GM12878 (cell line): ENCODE measurements around the gene ATG4B. TPM values are rescaled to one million over a fixed set of nuclear protein-coding genes. Genes with fewer than 3 reads are reported as not detected.

Experiments used
- ATAC-seq: fragments of 200-7000 bp; cut with Tn5 transposase; 3 replicates; pipeline ENCODE4 v1.9.1; 2020; ENCODE audit warnings: mild to moderate bottlenecking, moderate library complexity
- BruUV-seq: library from RNA; stranded (reverse); fragments of 400-500 nt; replicated peaks from 2 replicates; lab custom pipeline; 2021; lab: Mats Ljungman, UMichigan
- CTCF ChIA-PET: fragments of 300-600 bp; sonication (Branson Sonifier 250); formaldehyde crosslinking; extraction: SDS; loops from one replicate; lab custom pipeline; 2021; ENCODE audit warnings: inconsistent platforms; lab: Yijun Ruan, JAX
- POLR2A ChIA-PET: fragments of 350-600 bp; formaldehyde crosslinking; extraction: SDS; loops from one replicate; lab custom pipeline; 2021; ENCODE audit warnings: inconsistent platforms; lab: Charles Lee
- RAD21 ChIA-PET: fragments of 300-600 bp; sonication (Branson Sonifier 250); formaldehyde crosslinking; loops from one replicate; lab custom pipeline; 2023; ENCODE audit warnings: antibody characterized with exemption; ENCODE audit not compliant: unreplicated experiment; lab: Charles Lee
- SMC1A ChIA-PET: fragments of 300-600 bp; sonication (Branson Sonifier 250); formaldehyde crosslinking; loops from one replicate; lab custom pipeline; 2023; ENCODE audit not compliant: unreplicated experiment, uncharacterized antibody; lab: Charles Lee
- DNase-seq: peaks from one replicate; pipeline ENCODE4 v3.0.0-alpha.2; 2011; ENCODE audit warnings: low read depth, low spot score
- FAIRE-seq: peaks from 3 replicates; lab custom pipeline; 2011; peaks lifted over from hg19 to GRCh38; lab: Jason Lieb, UNC
- H2AFZ ChIP-seq: 2 replicates; pipeline ENCODE4 v1.6.0; 2011; ENCODE audit warnings: low read depth, low read length, control low read depth; ENCODE audit not compliant: control insufficient read depth
- H3K27ac ChIP-seq: 2 replicates; pipeline ENCODE4 v1.5.1; 2011; ENCODE audit warnings: control low read depth; ENCODE audit not compliant: control insufficient read depth, insufficient read depth
- H3K27me3 ChIP-seq, 2 experiments: replicated peaks in 1 of 2; 2 replicates each; pipeline versions ENCODE4 v1.6.0 to v1.6.1; 2011; ENCODE audit warnings: low read length in 1 of 2; ENCODE audit not compliant: control insufficient read depth in 2 of 2, insufficient read depth in 2 of 2
- H3K36me3 ChIP-seq, 2 experiments: 2 replicates each; pipeline ENCODE4 v1.5.1; 2011; ENCODE audit warnings: low read length in 1 of 2; ENCODE audit not compliant: control insufficient read depth in 2 of 2, insufficient read depth in 2 of 2
- H3K4me1 ChIP-seq: 2 replicates; pipeline ENCODE4 v1.6.1; 2011; ENCODE audit warnings: mild to moderate bottlenecking, low read length, moderate library complexity, mixed read lengths; ENCODE audit not compliant: control insufficient read depth, insufficient read depth
- H3K4me2 ChIP-seq: 2 replicates; pipeline ENCODE4 v1.6.0; 2011; ENCODE audit warnings: control low read depth; ENCODE audit not compliant: control insufficient read depth, insufficient read depth
- H3K4me3 ChIP-seq: fragments of 200-600 bp; sonication (generic); 2 replicates; pipeline ENCODE4 v1.5.1; 2016
- H3K79me2 ChIP-seq: 2 replicates; pipeline ENCODE4 v1.6.0; 2011; ENCODE audit warnings: low read length; ENCODE audit not compliant: control insufficient read depth, insufficient read depth
- H3K9ac ChIP-seq: 2 replicates; pipeline ENCODE4 v1.8.0; 2011; ENCODE audit warnings: low read length, control low read depth, mixed read lengths; ENCODE audit not compliant: control insufficient read depth, insufficient read depth
- H3K9me3 ChIP-seq: replicated peaks from 3 replicates; pipeline ENCODE4 v1.5.1; 2011; ENCODE audit warnings: mild to moderate bottlenecking, low read length; ENCODE audit not compliant: control insufficient read depth, insufficient read depth
- H4K20me1 ChIP-seq: 2 replicates; pipeline ENCODE4 v1.6.0; 2011; ENCODE audit not compliant: control insufficient read depth, insufficient read depth
- ASH2L ChIP-seq: fragments of 300-600, 200-600 bp; sonication (generic); IDR thresholded peaks from 2 replicates; pipeline ENCODE4 v1.6.1; 2017; ENCODE audit warnings: low read depth, mild to moderate bottlenecking, borderline replicate concordance
- BCL11A ChIP-seq: IDR thresholded peaks from 2 replicates; pipeline ENCODE4 v1.6.1; 2011; ENCODE audit warnings: low read depth, low read length
- CBX3 ChIP-seq: fragments of 200-600 bp; sonication (generic); IDR thresholded peaks from 2 replicates; pipeline ENCODE4 v1.6.1; 2016; ENCODE audit warnings: low read depth, borderline replicate concordance
- FOXK2 ChIP-seq: fragments of 450-650 bp; IDR thresholded peaks from 2 replicates; pipeline ENCODE4 v1.6.1; 2017; ENCODE audit warnings: mild to moderate bottlenecking, moderate library complexity
- GATAD2B ChIP-seq: fragments of 450-650 bp; conservative IDR thresholded peaks from 2 replicates; pipeline ENCODE4 v1.6.1; 2017; ENCODE audit warnings: low read depth, mild to moderate bottlenecking, moderate library complexity
- IKZF1 ChIP-seq: fragments of 450-650 bp; conservative IDR thresholded peaks from 2 replicates; pipeline ENCODE4 v1.6.1; 2017; ENCODE audit warnings: antibody characterized with exemption, mild to moderate bottlenecking
- NBN ChIP-seq: fragments of 450-650 bp; IDR thresholded peaks from 2 replicates; pipeline ENCODE4 v1.6.1; 2016
- NFXL1 ChIP-seq: fragments of 450-650 bp; IDR thresholded peaks from 2 replicates; pipeline ENCODE4 v1.6.1; 2017; ENCODE audit warnings: antibody characterized with exemption, mild to moderate bottlenecking, borderline replicate concordance
- NKRF ChIP-seq: fragments of 450-650 bp; conservative IDR thresholded peaks from 2 replicates; pipeline ENCODE4 v1.6.1; 2017; ENCODE audit warnings: mild to moderate bottlenecking, moderate library complexity
- RB1 ChIP-seq: fragments of 450-650 bp; formaldehyde crosslinking; IDR thresholded peaks from 2 replicates; pipeline ENCODE4 v1.6.1; 2017; ENCODE audit warnings: mild to moderate bottlenecking, borderline replicate concordance
- TCF3 ChIP-seq: IDR thresholded peaks from 2 replicates; pipeline ENCODE4 v1.6.1; 2012; ENCODE audit warnings: low read depth, mild to moderate bottlenecking, low read length, borderline replicate concordance; ENCODE audit not compliant: insufficient read depth
- ZBTB11 ChIP-seq: fragments of 450-650 bp; formaldehyde crosslinking; IDR thresholded peaks from 2 replicates; pipeline ENCODE4 v1.5.0; 2022; ENCODE audit warnings: mild to moderate bottlenecking, missing genetic modification characterization
- ZNF24 ChIP-seq: fragments of 450-650 bp; IDR thresholded peaks from 2 replicates; pipeline ENCODE4 v1.6.1; 2017; ENCODE audit warnings: antibody characterized with exemption, mild to moderate bottlenecking
- ZNF622 ChIP-seq: fragments of 450-650 bp; IDR thresholded peaks from 2 replicates; pipeline ENCODE4 v1.6.1; 2017; ENCODE audit warnings: mild to moderate bottlenecking, inconsistent platforms
- ZZZ3 ChIP-seq: IDR thresholded peaks from 2 replicates; pipeline ENCODE4 v1.6.1; 2011; ENCODE audit warnings: low read depth; ENCODE audit not compliant: control insufficient read depth, insufficient read length
- WGBS: methylation state at CpG from one replicate; pipeline ENCODE4 v1.1.6; 2016; ENCODE audit warnings: low lambda C conversion rate; ENCODE audit not compliant: insufficient replicate concordance, insufficient coverage; ENCODE audit errors: missing lambda C conversion rate; 5-methylcytosine and 5-hydroxymethylcytosine counted together
- in situ Hi-C: fragments of 300-500 bp; cut with MboI; formaldehyde crosslinking; loops from 9 replicates; pipeline ENCODE4 v1.14.3; 2018; ENCODE audit warnings: mixed read lengths
- intact Hi-C: fragments of 100-400 bp; cut with micrococcal nuclease; formaldehyde crosslinking; loops from one replicate; pipeline ENCODE4 v1.14.2; 2022; ENCODE audit not compliant: unreplicated experiment
- polyA plus RNA-seq, 11 experiments: library from polyadenylated mRNA; depleted of rRNA in 4 of 11; unstranded in 6 of 11; stranded (reverse) in 5 of 11; fragments of >200 nt; fragmentation: Nextera tagmentation in 4 of 11; fragmentation: Illumina TruSeq in 1 of 11; extraction: Ambion mirVana in 4 of 11; extraction: Trizol in 1 of 11; gene quantifications; 1 replicate in 1 of 11; 2 replicates in 10 of 11; pipeline versions ENCODE4 v1.2.1 to v1.2.3, GENCODE V29; 2011 to 2016; ENCODE audit warnings: inconsistent platforms in 2 of 11, missing spikeins in 2 of 11, low read depth in 1 of 11
- total RNA-seq, 4 experiments: library from RNA; depleted of rRNA in 3 of 4; stranded (reverse); fragments of >200 nt in 3 of 4; fragmentation: Illumina TruSeq in 1 of 4; extraction: Trizol in 1 of 4; gene quantifications; 2 replicates each; pipeline versions ENCODE4 v1.2.1 to v1.2.3, GENCODE V29; 2013 to 2021

ATG4B gene
- total and polyA plus RNA-seq, 10 of the 15 experiments (the other 5 are each of a cell fraction or from before 2014, with no cell fraction given), result 5.8 to 84.1 (median 64.9) TPM

DNA sequence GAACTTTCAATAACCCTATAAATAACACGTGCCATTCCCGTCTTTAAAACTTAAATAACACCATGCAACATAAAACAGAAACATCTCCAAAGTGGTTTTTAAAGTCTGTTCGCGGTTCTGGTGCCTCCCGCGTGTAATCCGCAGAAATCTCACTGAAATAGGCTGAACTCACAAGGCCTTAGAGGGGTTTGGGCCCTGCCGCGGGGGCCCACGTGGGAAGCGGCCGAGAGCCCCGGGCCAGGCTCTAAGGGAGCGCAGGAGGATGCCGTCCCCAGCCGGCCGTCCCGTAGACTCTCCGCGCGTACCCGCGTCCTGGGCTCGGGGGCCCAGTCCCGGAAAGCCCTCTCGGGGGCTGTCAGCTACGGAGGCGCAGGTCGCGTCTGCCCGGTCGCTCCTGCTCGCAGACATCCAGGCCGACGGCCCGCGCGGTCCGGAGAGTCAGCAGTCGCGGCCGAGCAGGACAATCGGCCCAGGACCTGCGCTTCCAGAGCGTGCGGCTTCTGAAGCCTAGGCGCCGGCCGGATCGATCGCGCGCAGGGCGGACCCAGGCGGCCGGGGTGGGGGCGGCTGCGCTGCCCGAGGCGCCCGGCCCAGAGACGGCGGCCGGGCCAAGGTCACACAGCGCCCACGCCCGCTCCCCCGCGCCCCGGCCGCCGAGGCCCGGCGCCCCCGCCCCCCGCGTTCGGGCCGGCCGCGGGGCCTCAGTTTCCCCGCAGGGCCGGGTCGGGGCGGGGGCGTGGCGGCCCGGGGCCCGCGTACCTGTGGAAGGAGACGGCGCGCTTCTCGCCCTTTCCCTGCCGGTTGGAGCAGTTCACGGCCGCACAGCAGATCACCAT, 1.1 kb upstream of the ATG4B start (continued):
- no peak for TF ChIP-seq ZBTB11
- TF ChIP-seq ZZZ3, result no peak

- in situ Hi-C loops, result no loop called here
- ChIA-PET POLR2A (interaction anchor here (0.6 to 0.8 kb wide), 2 partner anchors 10 to 27 kb away, joined by 3 read pairs; no protein-coding TSS in a partner anchor), RAD21 (no interaction called here), CTCF (interaction anchor here (0.8 to 1.6 kb wide), 3 partner anchors 13 to 49 kb away, joined by 3 to 4 read pairs (median 4); partner anchors contain the start of gene DTYMK), SMC1A (interaction anchor here (1.0 to 1.2 kb wide), 2 partner anchors 11 to 20 kb away, joined by 3 to 4 read pairs; no protein-coding TSS in a partner anchor)
- Histone ChIP-seq H3K9me3 (no peaks in the 10 kb centered on the region; the same call in 1 of the 3 replicates), H4K20me1 (no peaks in the 10 kb centered on the region), H3K36me3 (peaks cover 6 to 9% of the 10 kb centered on the region in 2 experiments; a peak in 3 of 4 replicates), H3K79me2 (peaks cover 72% of the 10 kb centered on the region), H3K9ac (peak overlapping the region; percentile 88), H3K27me3 (no peaks in the 10 kb centered on the region), H2AFZ (peak overlapping the region; percentile 93), H3K4me3 (peak overlapping the region; percentile 83), H3K4me2 (peak overlapping the region; percentile 61), H3K4me1 (peaks cover 11% of the 10 kb centered on the region), H3K27ac (peak overlapping the region; percentile 98)
- no TSS peak for BruUV-seq
- 0 out of 2 replicates have a peak, but pooled peaks have one; percentile 42 for TF ChIP-seq GATAD2B
- TF ChIP-seq RB1, result no peak
- no peak for TF ChIP-seq ZNF24
- TF ChIP-seq ASH2L, result no peak; the same call in 1 of the 2 replicates
- 0 out of 2 replicates have a peak, but pooled peaks have one; percentile 7 for TF ChIP-seq IKZF1
- TF ChIP-seq TCF3, result no peak
- TF ChIP-seq BCL11A, result 0 out of 2 replicates have a peak, but pooled peaks have one; percentile 4
- no peak for TF ChIP-seq ZNF622
- no peak for TF ChIP-seq NFXL1
- no peak for TF ChIP-seq CBX3
- TF ChIP-seq FOXK2, result no peak
- TF ChIP-seq NKRF, result peak; percentile 59
- no peak for TF ChIP-seq NBN
- no peak for DNase-seq
- intact Hi-C loops, result no loop called here
- peak; percentile 33 for ATAC-seq
- peak; percentile 23 for FAIRE-seq
- WGBS, result 3% methylated on average over 61 of the region's 67 CpGs
These were observed 535 bp downstream of the ATG4B start for GRCh38 chr2:241637795-241638660.
